MM.1S (cell line): ENCODE measurements around the gene NFATC1.

Source experiments
- DNase-seq: peaks from one replicate; pipeline ENCODE4 v3.0.0-alpha.2; 2015
- H2AFZ ChIP-seq: fragments of 300-600 bp; sonication (generic); 2 replicates; pipeline ENCODE4 v1.6.0; 2016; ENCODE audit warnings: antibody characterized with exemption, low read length
- H3F3A ChIP-seq: fragments of 300-600 bp; sonication (generic); 2 replicates; pipeline ENCODE4 v1.6.1; 2016; ENCODE audit warnings: mild to moderate bottlenecking, antibody characterized with exemption, low read length, moderate library complexity, mixed read lengths; ENCODE audit not compliant: insufficient read depth
- H3K27ac ChIP-seq: fragments of 300-600 bp; sonication (generic); 2 replicates; pipeline ENCODE4 v1.5.1; 2016; ENCODE audit warnings: mild to moderate bottlenecking, low read length
- H3K27me3 ChIP-seq: fragments of 300-600 bp; sonication (generic); replicated peaks from 2 replicates; pipeline ENCODE4 v1.6.0; 2016; ENCODE audit warnings: low read length; ENCODE audit not compliant: insufficient read depth
- H3K36me3 ChIP-seq: fragments of 300-600 bp; sonication (generic); replicated peaks from 2 replicates; pipeline ENCODE4 v1.6.1; 2016; ENCODE audit warnings: mild to moderate bottlenecking, low read length, mixed read lengths; ENCODE audit not compliant: insufficient read depth
- H3K4me1 ChIP-seq: fragments of 300-600 bp; sonication (generic); 2 replicates; pipeline ENCODE4 v1.6.1; 2016; ENCODE audit warnings: low read length, mixed read lengths
- H3K4me2 ChIP-seq: fragments of 300-600 bp; sonication (generic); 2 replicates; pipeline ENCODE4 v1.6.0; 2016; ENCODE audit warnings: low read depth, low read length
- H3K4me3 ChIP-seq: fragments of 300-600 bp; sonication (generic); 2 replicates; pipeline ENCODE4 v1.5.1; 2016; ENCODE audit warnings: low read length, mixed read lengths
- H3K79me2 ChIP-seq: fragments of 300-600 bp; sonication (generic); 2 replicates; pipeline ENCODE4 v1.6.1; 2016; ENCODE audit warnings: mixed run types, low read length, mixed read lengths
- H3K9ac ChIP-seq: fragments of 300-600 bp; sonication (generic); 2 replicates; pipeline ENCODE4 v1.6.1; 2016; ENCODE audit warnings: low read length, mixed read lengths
- H3K9me2 ChIP-seq: fragments of 300-600 bp; sonication (generic); replicated peaks from 2 replicates; pipeline ENCODE4 v1.6.1; 2016; ENCODE audit warnings: mild to moderate bottlenecking, low read length, mixed read lengths; ENCODE audit not compliant: insufficient read depth
- H3K9me3 ChIP-seq: fragments of 300-600 bp; sonication (generic); replicated peaks from 2 replicates; pipeline ENCODE4 v1.6.1; 2016; ENCODE audit warnings: mild to moderate bottlenecking, low read length, mixed read lengths; ENCODE audit not compliant: insufficient read depth
- H4K20me1 ChIP-seq: fragments of 300-600 bp; sonication (generic); 2 replicates; pipeline ENCODE4 v1.6.1; 2016; ENCODE audit warnings: mild to moderate bottlenecking, low read length, moderate library complexity, mixed read lengths; ENCODE audit not compliant: insufficient read depth
- EZH2 ChIP-seq: fragments of 300-600 bp; sonication (generic); optimal IDR thresholded peaks from 2 replicates; pipeline ENCODE3; 2017; ENCODE audit warnings: low read depth, mild to moderate bottlenecking, antibody characterized with exemption, low read length, mixed read lengths
- EZH2phosphoT487 ChIP-seq: fragments of 300-600 bp; sonication (generic); IDR thresholded peaks from 2 replicates; pipeline ENCODE4 v1.6.1; 2018; ENCODE audit warnings: antibody characterized with exemption, low read length
- TF ChIP-seq, protein P1 (sequence below): fragments of 300-600 bp; sonication (generic); IDR thresholded peaks from 2 replicates; pipeline ENCODE4 v1.5.1; 2016; ENCODE audit warnings: antibody characterized with exemption, low read length, mixed read lengths

The NFATC1 gene

DNA sequence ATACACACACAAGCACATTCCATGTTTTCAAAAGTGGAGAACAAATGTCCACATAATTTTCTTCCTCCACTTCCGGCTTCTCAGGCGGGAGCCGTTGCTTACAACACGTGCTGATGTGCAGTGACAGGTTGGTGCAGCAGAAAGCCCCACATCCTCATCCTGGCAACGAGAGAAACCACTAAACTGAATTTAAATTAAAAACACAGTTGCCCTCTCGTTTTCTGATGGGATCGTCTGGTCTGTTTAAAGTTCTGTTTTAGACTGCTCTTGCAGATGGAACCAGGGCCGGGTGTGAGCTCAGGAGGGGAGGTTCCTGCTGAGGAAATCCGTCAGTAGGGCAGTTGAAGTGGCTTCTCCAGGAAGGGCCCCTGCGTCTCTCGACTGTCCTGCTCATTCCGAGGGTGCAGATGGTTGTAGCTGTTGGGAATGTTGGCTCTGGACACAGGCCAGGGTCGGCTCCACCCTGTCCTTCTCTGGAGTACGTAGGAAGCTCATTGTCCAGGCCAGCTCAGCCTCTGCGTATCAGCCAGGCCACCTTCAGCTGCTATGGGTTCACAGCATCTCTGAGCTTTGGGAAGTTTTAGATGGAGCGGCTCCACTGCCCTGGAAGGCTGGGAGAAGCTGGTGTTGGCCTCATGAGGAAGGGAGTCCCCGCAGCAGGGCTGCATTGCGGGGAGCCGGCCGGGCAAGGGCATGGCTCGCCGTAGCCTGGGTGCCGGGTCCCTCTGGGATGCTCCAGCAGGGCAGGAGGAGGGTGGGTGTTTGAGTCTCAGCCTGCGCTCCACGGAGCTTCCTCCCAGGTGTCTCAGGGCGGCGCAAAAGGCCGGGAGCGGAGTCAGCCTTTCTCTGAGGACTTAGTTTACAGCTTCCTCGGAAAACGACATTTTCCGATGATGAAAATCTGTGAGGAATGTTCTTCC is 58.3 kb downstream of the NFATC1 start:
- Histone ChIP-seq H3K4me2 (no peak overlapping the region), H3K9me2 (no peaks in the 10 kb centered on the region), H3K36me3 (no peaks in the 10 kb centered on the region), H3K79me2 (no peaks in the 10 kb centered on the region), H3K4me3 (no peak overlapping the region), H3F3A (no peaks in the 10 kb centered on the region), H3K27me3 (no peaks in the 10 kb centered on the region), H3K4me1 (no peaks in the 10 kb centered on the region), H3K27ac (no peak overlapping the region), H4K20me1 (no peaks in the 10 kb centered on the region), H3K9me3 (no peaks in the 10 kb centered on the region), H2AFZ (no peak overlapping the region), H3K9ac (no peak overlapping the region)
- DNase-seq: no peak
- TF ChIP-seq EZH2: no peak

DNA sequence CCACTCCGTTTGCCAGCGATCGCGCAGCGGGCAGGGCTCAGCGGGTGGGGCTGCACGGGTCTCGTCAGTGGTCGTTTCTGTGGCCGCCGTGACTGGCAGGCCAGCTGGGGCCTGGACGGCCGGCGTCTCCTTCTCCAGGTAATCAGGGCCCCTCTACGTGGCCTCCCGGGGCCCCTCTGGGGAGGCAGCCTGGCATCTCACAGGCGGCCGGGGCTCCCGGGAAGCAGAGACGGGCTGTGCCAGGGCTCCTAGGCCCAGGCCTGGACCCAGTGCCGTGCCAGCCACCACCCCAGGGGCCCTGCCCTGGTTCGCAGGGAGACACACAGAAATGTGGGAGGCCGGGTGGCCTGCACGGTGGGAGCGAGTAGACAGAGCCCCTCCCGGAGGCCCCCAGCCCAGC is 59.5 kb downstream of the NFATC1 start:
- no peaks in the 10 kb centered on the region for H3F3A ChIP-seq
- H4K20me1 ChIP-seq: no peaks in the 10 kb centered on the region
- H3K36me3 ChIP-seq: no peaks in the 10 kb centered on the region
- H2AFZ ChIP-seq: no peak overlapping the region
- H3K79me2 ChIP-seq: no peaks in the 10 kb centered on the region
- no peak for DNase-seq
- no peak overlapping the region for H3K4me2 ChIP-seq
- H3K9me2 ChIP-seq: no peaks in the 10 kb centered on the region
- no peak overlapping the region for H3K9ac ChIP-seq
- TF ChIP-seq, protein P1, sequence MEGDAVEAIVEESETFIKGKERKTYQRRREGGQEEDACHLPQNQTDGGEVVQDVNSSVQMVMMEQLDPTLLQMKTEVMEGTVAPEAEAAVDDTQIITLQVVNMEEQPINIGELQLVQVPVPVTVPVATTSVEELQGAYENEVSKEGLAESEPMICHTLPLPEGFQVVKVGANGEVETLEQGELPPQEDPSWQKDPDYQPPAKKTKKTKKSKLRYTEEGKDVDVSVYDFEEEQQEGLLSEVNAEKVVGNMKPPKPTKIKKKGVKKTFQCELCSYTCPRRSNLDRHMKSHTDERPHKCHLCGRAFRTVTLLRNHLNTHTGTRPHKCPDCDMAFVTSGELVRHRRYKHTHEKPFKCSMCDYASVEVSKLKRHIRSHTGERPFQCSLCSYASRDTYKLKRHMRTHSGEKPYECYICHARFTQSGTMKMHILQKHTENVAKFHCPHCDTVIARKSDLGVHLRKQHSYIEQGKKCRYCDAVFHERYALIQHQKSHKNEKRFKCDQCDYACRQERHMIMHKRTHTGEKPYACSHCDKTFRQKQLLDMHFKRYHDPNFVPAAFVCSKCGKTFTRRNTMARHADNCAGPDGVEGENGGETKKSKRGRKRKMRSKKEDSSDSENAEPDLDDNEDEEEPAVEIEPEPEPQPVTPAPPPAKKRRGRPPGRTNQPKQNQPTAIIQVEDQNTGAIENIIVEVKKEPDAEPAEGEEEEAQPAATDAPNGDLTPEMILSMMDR: no peak
- TF ChIP-seq EZH2phosphoT487 (no peak), EZH2 (no peak)
- H3K27me3 ChIP-seq: no peaks in the 10 kb centered on the region
- no peaks in the 10 kb centered on the region for H3K4me1 ChIP-seq
- no peak overlapping the region for H3K27ac ChIP-seq
- no peak overlapping the region for H3K4me3 ChIP-seq
- H3K9me3 ChIP-seq: no peaks in the 10 kb centered on the region

GRCh38 chr18:79456105-79456980 is 60.6 kb downstream of the NFATC1 start:
- Histone ChIP-seq H3K79me2 (no peaks in the 10 kb centered on the region), H2AFZ (no peak overlapping the region), H3K9ac (no peak overlapping the region), H3K36me3 (no peaks in the 10 kb centered on the region), H3K9me3 (no peaks in the 10 kb centered on the region), H3K27ac (no peak overlapping the region), H4K20me1 (no peaks in the 10 kb centered on the region), H3K9me2 (no peaks in the 10 kb centered on the region), H3K4me2 (no peak overlapping the region), H3K27me3 (no peaks in the 10 kb centered on the region), H3K4me1 (no peaks in the 10 kb centered on the region), H3F3A (no peaks in the 10 kb centered on the region), H3K4me3 (no peak overlapping the region)
- no peak for TF ChIP-seq EZH2phosphoT487
- no peak for TF ChIP-seq EZH2
- TF ChIP-seq, protein P1: no peak
- no peak for DNase-seq
